Liver (tissue), 9 donors: ENCODE measurements around the gene CREBL2. TPM values are rescaled to one million over a fixed set of nuclear protein-coding genes. Genes with fewer than 3 reads are reported as not detected.

Experiments used
- DNase-seq: peaks from one replicate; pipeline ENCODE4 v3.0.0-alpha.2; 2017; ENCODE audit warnings: low spot score
- H3K27ac ChIP-seq, 2 donors: one replicate each; pipeline ENCODE4 v1.7.0; 2013; ENCODE audit warnings: inconsistent platforms in 2 of 2, low read length in 2 of 2, control low read depth in 1 of 2, low read depth in 1 of 2, mild to moderate bottlenecking in 1 of 2
- H3K27me3 ChIP-seq, 4 donors: one replicate each; pipeline versions ENCODE4 v1.6.1 to v1.7.0; 2013; ENCODE audit warnings: low read length in 3 of 4, inconsistent platforms in 1 of 4, mild to moderate bottlenecking in 1 of 4, moderate library complexity in 1 of 4; ENCODE audit not compliant: control insufficient read depth in 4 of 4, insufficient read depth in 4 of 4
- H3K36me3 ChIP-seq, 4 donors: one replicate each; pipeline versions ENCODE4 v1.6.1 to v1.7.0; 2013; ENCODE audit warnings: low read length in 3 of 4, mild to moderate bottlenecking in 3 of 4, low read depth in 1 of 4, moderate library complexity in 1 of 4; ENCODE audit not compliant: control insufficient read depth in 4 of 4, insufficient read depth in 3 of 4
- H3K4me1 ChIP-seq, 4 donors: one replicate each; pipeline versions ENCODE4 v1.6.1 to v1.7.0; 2013; ENCODE audit warnings: low read length in 3 of 4, mild to moderate bottlenecking in 3 of 4, moderate library complexity in 1 of 4; ENCODE audit not compliant: control insufficient read depth in 4 of 4, insufficient read depth in 4 of 4
- H3K4me3 ChIP-seq, 3 donors: one replicate each; pipeline versions ENCODE4 v1.6.1 to v1.7.0; 2013; ENCODE audit warnings: low read length in 3 of 3, control low read depth in 1 of 3, low read depth in 1 of 3, mild to moderate bottlenecking in 1 of 3
- H3K9ac ChIP-seq, 2 donors: one replicate each; pipeline ENCODE4 v1.7.0; 2013; ENCODE audit warnings: low read length in 2 of 2, mild to moderate bottlenecking in 2 of 2, moderate library complexity in 2 of 2, control low read depth in 1 of 2, low read depth in 1 of 2
- H3K9me3 ChIP-seq, 4 donors: one replicate each; pipeline versions ENCODE4 v1.6.1 to v1.7.0; 2013; ENCODE audit warnings: low read length in 3 of 4; ENCODE audit not compliant: control insufficient read depth in 4 of 4
- EGR1 ChIP-seq, 2 donors: IDR thresholded peaks; 2 replicates each; pipeline ENCODE4 v1.6.1; 2016 to 2018; ENCODE audit warnings: antibody characterized with exemption in 2 of 2, low read depth in 2 of 2
- FOXA1 ChIP-seq: IDR thresholded peaks from 2 replicates; pipeline ENCODE4 v1.6.1; 2016; ENCODE audit warnings: antibody characterized with exemption
- FOXA2 ChIP-seq: IDR thresholded peaks from 2 replicates; pipeline ENCODE4 v1.6.1; 2016; ENCODE audit warnings: antibody characterized with exemption
- GABPA ChIP-seq, 2 donors: IDR thresholded peaks in 1 of 2; conservative IDR thresholded peaks in 1 of 2; 2 replicates each; pipeline ENCODE4 v1.6.1; 2016; ENCODE audit warnings: antibody characterized with exemption in 2 of 2, mild to moderate bottlenecking in 1 of 2, moderate library complexity in 1 of 2
- HNF4G ChIP-seq: IDR thresholded peaks from 2 replicates; pipeline ENCODE4 v1.6.1; 2016; ENCODE audit warnings: antibody characterized with exemption
- JUND ChIP-seq, 2 donors: IDR thresholded peaks; 2 replicates each; pipeline ENCODE4 v1.6.1; 2016; ENCODE audit warnings: antibody characterized with exemption in 2 of 2
- NR2F2 ChIP-seq: IDR thresholded peaks from 2 replicates; pipeline ENCODE4 v1.6.1; 2016; ENCODE audit warnings: antibody characterized with exemption
- RXRA ChIP-seq, 2 donors: IDR thresholded peaks; 2 replicates each; pipeline ENCODE4 v1.6.1; 2017 to 2018; ENCODE audit warnings: antibody characterized with exemption in 2 of 2, mild to moderate bottlenecking in 1 of 2
- SP1 ChIP-seq: IDR thresholded peaks from 2 replicates; pipeline ENCODE4 v1.6.1; 2018; ENCODE audit warnings: antibody characterized with exemption, mild to moderate bottlenecking
- TAF1 ChIP-seq: conservative IDR thresholded peaks from 2 replicates; pipeline ENCODE4 v1.6.1; 2016; ENCODE audit warnings: antibody characterized with exemption, mild to moderate bottlenecking
- YY1 ChIP-seq: IDR thresholded peaks from 2 replicates; pipeline ENCODE4 v1.6.1; 2016; ENCODE audit warnings: antibody characterized with exemption, mild to moderate bottlenecking
- WGBS: extraction: QIAGEN DNeasy Blood & Tissue Kit; methylation state at CpG from one replicate; pipeline ENCODE4 v1.1.7; 2013; 5-methylcytosine and 5-hydroxymethylcytosine counted together
- polyA plus RNA-seq, 2 donors: library from polyadenylated mRNA; stranded (reverse) in 1 of 2; unstranded in 1 of 2; fragments of 200-250 nt in 1 of 2; fragments of >200 nt in 1 of 2; fragmentation: Nextera tagmentation in 1 of 2; extraction: Ambion mirVana in 1 of 2; gene quantifications; one replicate each; pipeline versions ENCODE4 v1.2.1 to v1.2.3, GENCODE V29; 2013 to 2015
- total RNA-seq, 2 donors: library from RNA; depleted of rRNA; stranded (reverse); fragments of >200 nt; gene quantifications; one replicate each; pipeline ENCODE4 v1.2.3, GENCODE V29; 2014
- TF ChIP-seq, protein P1 (sequence below): IDR thresholded peaks from 2 replicates; pipeline ENCODE4 v1.6.1; 2016; ENCODE audit warnings: antibody characterized with exemption, mild to moderate bottlenecking
- TF ChIP-seq, protein P2 (sequence below): fragments of 150-350 bp; IDR thresholded peaks from 2 replicates; pipeline ENCODE4 v1.5.1; 2017; ENCODE audit warnings: improper control_type of control experiment, low read depth, low read length; ENCODE audit not compliant: missing input control
- TF ChIP-seq, protein P3 (sequence below): IDR thresholded peaks from 2 replicates; pipeline ENCODE4 v1.6.1; 2016; ENCODE audit warnings: antibody characterized with exemption
- TF ChIP-seq, protein P4 (sequence below): IDR thresholded peaks from 2 replicates; pipeline ENCODE4 v1.6.1; 2016; ENCODE audit warnings: antibody characterized with exemption
- donor health status: healthy.
- donor health status: healthy.
- donor health status: healthy.
- donor health status: healthy.
- donor health status: healthy.

Gene CREBL2
- total and polyA plus RNA-seq, 4 donors, result 14.6 to 27.4 (median 19.0) TPM

DNA sequence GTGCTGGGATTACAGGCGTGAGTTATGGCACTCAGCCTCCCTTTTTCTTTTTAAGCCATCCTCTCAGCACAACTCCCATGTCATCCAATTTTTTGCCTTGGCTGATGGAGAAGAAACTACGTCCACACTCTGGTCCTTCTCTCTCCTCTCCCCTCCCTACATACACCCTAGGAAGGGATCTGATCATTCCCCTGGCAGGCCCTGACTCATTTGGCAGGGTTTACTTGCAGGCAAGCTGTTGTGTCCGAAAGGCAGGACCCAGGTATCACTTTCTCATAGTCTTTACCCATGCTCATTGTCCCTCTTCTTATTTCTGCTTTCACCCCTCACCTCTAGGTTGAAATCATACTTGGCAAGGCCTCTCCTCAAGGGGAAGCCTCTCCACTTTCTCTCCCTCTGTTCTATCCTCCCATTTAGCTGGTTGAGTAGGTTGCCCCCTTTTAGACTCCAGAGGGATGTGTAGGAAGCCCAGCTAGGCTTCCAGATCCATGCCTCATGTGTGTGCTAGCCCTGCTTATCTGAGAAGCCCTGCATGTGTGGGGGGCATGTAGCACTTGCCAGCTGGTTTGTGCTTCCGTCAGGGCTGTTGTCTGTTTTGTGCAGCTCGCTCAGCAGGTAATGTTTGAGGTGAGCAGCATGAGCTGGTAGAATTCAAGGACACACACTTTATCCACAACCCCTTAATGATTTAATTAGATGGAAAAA lies 69.5 kb downstream of the CREBL2 start (continued):
- TF ChIP-seq, protein P1, sequence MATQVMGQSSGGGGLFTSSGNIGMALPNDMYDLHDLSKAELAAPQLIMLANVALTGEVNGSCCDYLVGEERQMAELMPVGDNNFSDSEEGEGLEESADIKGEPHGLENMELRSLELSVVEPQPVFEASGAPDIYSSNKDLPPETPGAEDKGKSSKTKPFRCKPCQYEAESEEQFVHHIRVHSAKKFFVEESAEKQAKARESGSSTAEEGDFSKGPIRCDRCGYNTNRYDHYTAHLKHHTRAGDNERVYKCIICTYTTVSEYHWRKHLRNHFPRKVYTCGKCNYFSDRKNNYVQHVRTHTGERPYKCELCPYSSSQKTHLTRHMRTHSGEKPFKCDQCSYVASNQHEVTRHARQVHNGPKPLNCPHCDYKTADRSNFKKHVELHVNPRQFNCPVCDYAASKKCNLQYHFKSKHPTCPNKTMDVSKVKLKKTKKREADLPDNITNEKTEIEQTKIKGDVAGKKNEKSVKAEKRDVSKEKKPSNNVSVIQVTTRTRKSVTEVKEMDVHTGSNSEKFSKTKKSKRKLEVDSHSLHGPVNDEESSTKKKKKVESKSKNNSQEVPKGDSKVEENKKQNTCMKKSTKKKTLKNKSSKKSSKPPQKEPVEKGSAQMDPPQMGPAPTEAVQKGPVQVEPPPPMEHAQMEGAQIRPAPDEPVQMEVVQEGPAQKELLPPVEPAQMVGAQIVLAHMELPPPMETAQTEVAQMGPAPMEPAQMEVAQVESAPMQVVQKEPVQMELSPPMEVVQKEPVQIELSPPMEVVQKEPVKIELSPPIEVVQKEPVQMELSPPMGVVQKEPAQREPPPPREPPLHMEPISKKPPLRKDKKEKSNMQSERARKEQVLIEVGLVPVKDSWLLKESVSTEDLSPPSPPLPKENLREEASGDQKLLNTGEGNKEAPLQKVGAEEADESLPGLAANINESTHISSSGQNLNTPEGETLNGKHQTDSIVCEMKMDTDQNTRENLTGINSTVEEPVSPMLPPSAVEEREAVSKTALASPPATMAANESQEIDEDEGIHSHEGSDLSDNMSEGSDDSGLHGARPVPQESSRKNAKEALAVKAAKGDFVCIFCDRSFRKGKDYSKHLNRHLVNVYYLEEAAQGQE, result no peak
- TF ChIP-seq HNF4G, result no peak

DNA sequence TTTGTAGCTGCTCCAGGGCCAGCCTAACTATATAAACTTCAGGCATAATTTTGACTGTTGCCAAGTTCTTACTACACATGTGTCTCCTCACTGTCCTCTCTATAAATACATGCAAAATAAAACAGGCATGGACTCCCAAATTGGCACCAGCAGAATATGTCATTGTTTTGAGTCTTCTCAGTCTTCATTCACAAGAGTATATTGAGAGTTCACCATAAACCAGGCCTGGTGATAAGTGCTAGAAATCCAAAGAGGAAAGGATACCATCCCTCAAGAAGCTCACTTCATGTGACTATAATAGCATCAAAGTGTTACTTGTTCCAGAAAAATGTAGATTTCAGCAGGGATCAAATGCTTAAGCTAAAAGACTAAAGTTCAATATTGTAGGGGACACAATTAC lies 70.6 kb downstream of the CREBL2 start:
- no peaks in the 10 kb centered on the region for H3K36me3 ChIP-seq
- peaks cover 0 to 5% (median 0%) of the 10 kb centered on the region in 4 donors for H3K4me1 ChIP-seq
- TF ChIP-seq FOXA1 (no peak), GABPA (IDR thresholded peaks at IDR 0.05 in 1 of 2, conservative IDR thresholded peaks at IDR 0.05 in 1 of 2) (no peak), NR2F2 (no peak), FOXA2 (no peak), YY1 (no peak), EGR1 (IDR thresholded peaks at IDR 0.05; ENCODE audit: low read depth in 2 of 2) (no peak), RXRA (IDR thresholded peaks at IDR 0.05) (no peak), JUND (IDR thresholded peaks at IDR 0.05) (no peak), SP1 (no peak), HNF4G (no peak)
- TF ChIP-seq, protein P2, sequence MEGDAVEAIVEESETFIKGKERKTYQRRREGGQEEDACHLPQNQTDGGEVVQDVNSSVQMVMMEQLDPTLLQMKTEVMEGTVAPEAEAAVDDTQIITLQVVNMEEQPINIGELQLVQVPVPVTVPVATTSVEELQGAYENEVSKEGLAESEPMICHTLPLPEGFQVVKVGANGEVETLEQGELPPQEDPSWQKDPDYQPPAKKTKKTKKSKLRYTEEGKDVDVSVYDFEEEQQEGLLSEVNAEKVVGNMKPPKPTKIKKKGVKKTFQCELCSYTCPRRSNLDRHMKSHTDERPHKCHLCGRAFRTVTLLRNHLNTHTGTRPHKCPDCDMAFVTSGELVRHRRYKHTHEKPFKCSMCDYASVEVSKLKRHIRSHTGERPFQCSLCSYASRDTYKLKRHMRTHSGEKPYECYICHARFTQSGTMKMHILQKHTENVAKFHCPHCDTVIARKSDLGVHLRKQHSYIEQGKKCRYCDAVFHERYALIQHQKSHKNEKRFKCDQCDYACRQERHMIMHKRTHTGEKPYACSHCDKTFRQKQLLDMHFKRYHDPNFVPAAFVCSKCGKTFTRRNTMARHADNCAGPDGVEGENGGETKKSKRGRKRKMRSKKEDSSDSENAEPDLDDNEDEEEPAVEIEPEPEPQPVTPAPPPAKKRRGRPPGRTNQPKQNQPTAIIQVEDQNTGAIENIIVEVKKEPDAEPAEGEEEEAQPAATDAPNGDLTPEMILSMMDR, result no peak
- DNase-seq, result no peak
- no peak overlapping the region for H3K9ac ChIP-seq
- H3K27ac ChIP-seq, result no peak overlapping the region
- H3K4me3 ChIP-seq, result no peak overlapping the region
- H3K9me3 ChIP-seq, result no peaks in the 10 kb centered on the region
- H3K27me3 ChIP-seq, result peaks cover 0 to 2% (median 0%) of the 10 kb centered on the region in 4 donors

DNA sequence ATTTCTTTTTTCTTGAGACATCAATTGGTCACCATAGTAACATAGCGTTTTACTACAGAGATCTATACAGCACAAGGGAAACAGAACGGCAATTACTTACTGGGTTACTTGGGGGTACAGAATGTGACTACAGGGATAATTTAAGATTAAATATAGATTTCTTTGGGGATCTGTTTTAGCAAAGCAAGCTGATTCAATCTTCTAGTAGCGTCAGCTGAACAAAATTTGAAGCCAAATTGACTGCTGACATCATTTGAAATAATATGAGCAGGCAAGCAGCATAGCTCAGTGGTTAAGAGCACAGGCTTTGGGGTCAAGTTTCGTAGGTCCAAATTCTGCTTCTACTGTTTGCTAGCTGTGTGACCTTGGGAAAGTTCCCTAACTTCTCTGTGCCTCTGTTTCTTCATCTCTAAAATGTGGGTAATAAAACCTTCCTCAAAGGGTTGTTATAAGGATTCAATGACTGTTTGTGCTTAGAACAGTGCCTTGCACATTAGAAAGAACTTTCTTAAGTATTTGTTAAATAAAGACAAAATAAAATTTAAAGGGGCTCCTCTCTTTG lies 71.5 kb downstream of the CREBL2 start:
- H3K36me3 ChIP-seq, result no peaks in the 10 kb centered on the region
- DNase-seq, result no peak
- TF ChIP-seq TAF1 (no peak), YY1 (no peak), RXRA (IDR thresholded peaks at IDR 0.05) (no peak), FOXA1 (no peak), GABPA (IDR thresholded peaks at IDR 0.05 in 1 of 2, conservative IDR thresholded peaks at IDR 0.05 in 1 of 2) (no peak), NR2F2 (no peak), EGR1 (IDR thresholded peaks at IDR 0.05; ENCODE audit: low read depth in 2 of 2) (no peak), JUND (IDR thresholded peaks at IDR 0.05) (no peak), SP1 (no peak)
- TF ChIP-seq, protein P2, result no peak
- TF ChIP-seq, protein P3, sequence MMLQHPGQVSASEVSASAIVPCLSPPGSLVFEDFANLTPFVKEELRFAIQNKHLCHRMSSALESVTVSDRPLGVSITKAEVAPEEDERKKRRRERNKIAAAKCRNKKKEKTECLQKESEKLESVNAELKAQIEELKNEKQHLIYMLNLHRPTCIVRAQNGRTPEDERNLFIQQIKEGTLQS, result no peak
- TF ChIP-seq, protein P4, sequence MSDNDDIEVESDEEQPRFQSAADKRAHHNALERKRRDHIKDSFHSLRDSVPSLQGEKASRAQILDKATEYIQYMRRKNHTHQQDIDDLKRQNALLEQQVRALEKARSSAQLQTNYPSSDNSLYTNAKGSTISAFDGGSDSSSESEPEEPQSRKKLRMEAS, result no peak
- TF ChIP-seq, protein P1, result no peak
- no peaks in the 10 kb centered on the region for H3K9me3 ChIP-seq
- peaks cover 0 to 5% (median 0%) of the 10 kb centered on the region in 4 donors for H3K4me1 ChIP-seq
- 89% methylated on average over 4 of the region's 4 CpGs for WGBS
- H3K27ac ChIP-seq, result no peak overlapping the region
- H3K9ac ChIP-seq, result no peak overlapping the region
- H3K4me3 ChIP-seq, result no peak overlapping the region
- peaks cover 0 to 2% (median 0%) of the 10 kb centered on the region in 4 donors for H3K27me3 ChIP-seq
